Stimulated activated CD4-positive, alpha-beta T cell treated with anti-CD3 and anti-CD28 coated beads, Interleukin-2, amount 100 ng/mL, for 24 hours (primary cell): ENCODE data around the gene ASB2.

Experiments used
- DNase-seq, 2 donors: peaks; one replicate each; pipeline ENCODE4 v3.0.0-alpha.2; 2020

The ASB2 gene

GRCh38 chr14:93978735-93979134 lies 2.4 kb upstream of the ASB2 start:
- DNase-seq = peak in 1 of 2 donors; percentile 32

DNA sequence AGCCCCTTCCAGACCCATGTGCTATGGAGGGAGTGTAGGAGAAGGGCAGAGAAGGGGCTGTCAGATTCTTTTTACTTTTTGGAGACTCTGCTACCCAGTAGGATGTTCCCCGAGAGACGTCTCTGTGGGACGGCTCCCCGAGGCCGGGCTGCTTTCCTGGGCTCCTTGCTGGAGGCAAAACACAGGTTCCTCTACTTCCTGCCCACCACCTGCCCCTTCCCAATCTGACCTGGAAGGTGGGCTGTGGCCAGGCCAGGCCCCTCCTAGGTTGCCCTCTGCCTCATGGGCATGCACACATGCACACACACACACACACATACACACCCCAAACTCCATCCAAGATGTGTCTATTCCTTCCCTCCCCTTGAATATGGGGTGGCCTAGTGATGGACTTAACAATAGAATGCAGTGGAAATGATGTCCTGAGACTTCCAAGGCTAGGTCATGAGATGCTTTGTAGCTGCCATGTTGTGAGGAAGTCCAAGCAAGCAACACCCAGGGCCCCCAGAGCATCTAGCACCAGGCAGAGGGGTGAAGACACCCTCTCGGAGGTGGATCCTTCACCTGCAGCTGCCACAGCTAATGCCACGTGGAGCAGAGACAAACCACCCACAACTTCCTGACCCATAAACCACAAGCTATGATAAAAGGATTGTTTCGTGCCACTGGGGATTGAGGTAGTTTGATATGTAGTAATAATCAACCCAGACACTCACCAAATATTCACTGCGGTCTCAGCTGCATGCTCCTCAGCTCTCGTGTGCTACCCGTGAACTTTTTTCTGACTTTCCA lies 1.6 kb upstream of the ASB2 start:
- DNase-seq = peak; percentile 74 to 83

GRCh38 chr14:93977171-93977570 lies 801 bp upstream of the ASB2 start:
- DNase-seq = no peak

DNA sequence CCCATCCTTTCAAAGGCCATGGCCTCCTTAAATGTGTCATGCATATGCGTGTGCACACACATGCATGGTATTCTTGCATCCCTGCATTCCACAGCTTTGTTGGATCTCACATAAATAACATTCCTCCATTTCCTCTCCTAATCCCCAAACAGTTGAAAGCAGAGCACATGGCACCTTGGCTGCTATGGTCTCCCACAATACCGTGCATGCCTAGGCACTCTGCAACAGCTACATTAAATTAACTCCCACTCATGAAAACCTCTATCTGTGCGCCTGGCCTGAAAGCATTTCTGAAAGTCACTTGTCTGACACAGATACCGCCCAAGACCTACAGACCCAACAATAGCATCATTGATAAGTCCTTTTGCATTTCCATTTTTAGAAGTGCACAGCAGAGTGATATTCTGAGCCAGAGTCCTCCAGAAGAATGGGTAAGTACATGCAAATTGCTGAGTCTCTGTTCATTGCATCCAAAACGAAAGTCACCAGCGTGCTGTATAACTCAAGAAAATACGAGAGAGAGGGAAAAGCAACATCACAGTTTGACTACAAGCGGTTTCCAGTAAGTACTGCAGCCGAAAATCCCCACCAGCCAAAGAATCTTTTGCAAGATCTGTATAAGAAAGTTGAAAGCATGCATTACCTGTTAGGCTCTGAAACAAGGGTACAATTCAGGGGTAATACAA lies 436 bp downstream of the ASB2 start:
- peak in 1 of 2 donors; percentile 55 for DNase-seq

- DNase-seq = no peak
These were observed 1.5 kb downstream of the ASB2 start for GRCh38 chr14:93974833-93975232.

DNA sequence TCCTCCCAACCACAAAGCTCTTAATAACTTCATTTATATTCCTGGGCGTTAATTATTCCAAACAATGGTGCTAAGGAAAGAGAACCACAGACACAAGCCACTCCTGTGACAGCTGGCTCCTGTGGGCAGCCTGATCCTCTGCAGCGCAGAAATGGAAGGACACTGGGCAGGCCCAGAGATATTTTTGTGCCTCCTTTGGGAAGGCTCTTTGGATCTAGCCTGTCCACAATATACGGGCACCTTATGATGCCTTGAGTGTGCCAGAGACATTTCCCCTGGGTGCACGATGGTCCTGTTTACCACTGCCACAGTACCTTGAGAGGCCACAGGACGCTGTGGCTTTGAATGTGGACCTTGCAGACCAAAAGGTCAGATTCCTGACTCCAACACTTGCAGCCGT lies 2.1 kb downstream of the ASB2 start:
- DNase-seq = no peak

GRCh38 chr14:93973607-93974006 lies 2.8 kb downstream of the ASB2 start:
- DNase-seq = no peak

DNA sequence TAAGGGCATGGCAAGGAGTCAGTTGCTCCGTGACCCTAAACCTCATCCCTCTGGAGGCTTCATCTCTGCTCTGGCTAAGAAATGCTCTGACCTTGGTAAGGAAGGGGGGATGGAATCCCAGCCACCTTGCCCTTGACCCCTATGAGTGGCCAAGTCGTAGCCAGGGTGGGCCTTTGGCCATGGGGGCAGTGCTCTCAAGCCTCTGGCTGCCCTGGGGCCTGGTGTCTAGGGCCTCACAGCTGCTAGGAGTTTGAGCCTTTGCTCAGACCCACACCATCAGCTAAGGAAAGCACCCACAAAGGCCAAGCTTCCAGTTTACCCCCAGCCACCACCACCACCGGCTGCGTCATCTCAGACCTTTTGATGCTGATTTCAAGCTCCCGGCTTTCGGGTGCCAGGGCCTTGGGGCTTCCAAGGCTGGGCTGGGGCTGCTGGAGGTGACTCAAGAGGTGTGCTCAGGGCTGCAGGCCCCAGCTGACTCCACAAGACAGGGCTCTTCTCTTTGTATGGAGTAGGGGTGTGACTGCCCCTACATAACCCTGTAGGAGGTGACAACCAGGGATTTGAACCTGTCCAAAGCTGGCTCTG lies 3.7 kb downstream of the ASB2 start:
- no peak for DNase-seq

DNA sequence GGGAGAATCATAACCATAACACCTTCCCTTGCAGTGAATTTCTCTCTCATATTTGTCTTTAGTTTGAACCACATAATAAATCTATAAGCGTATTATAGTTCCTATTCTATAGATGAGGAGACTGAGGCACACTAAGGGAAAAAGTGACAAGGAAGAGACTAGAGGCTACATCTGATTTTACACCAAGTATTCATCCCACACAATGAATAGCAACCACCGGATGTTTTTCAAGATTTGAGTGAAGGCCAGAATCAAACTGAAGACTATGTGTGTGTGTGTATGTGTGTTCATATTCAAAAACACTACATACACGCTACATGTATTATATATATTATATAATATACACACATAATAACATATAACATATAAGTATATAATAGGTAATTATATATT lies 4.7 kb downstream of the ASB2 start:
- DNase-seq = no peak

DNA sequence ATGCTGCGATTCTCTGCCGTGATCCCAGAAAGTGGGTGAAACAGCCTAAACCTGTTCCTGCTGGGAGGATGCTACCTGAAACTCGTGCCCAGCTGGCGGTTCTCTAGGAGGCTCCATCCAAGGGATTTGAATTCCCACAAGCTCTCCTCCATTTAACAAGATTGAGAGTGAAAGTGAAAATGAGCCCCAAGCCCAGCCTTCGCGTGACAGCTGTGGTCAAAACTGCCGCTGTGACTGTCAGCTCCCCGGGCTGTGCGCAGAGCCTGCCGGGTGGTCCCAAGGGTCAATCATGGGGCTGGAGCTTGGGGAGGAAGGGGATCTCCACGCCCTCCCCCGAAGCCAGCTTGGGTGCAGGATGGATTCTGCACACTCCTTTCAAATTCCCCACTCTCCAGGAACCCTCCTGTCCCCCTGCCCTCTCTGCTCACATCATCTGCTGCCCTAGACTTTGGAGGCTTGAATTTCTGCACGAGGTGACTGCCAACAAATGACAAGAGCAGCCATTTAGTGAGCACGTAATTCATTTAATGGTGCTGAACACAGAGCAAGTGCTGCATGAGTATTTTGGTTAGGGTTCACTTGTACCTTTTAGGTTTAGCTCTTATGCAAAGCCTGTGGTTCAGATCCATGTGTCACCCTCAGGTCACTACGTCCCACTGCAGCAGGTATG lies 5.3 kb downstream of the ASB2 start:
- peak; percentile 67 to 73 for DNase-seq

GRCh38 chr14:93970585-93970964 lies 5.8 kb downstream of the ASB2 start:
- peak; percentile 67 to 75 for DNase-seq

GRCh38 chr14:93969082-93969828 lies 7.1 kb downstream of the ASB2 start:
- DNase-seq = no peak

DNA sequence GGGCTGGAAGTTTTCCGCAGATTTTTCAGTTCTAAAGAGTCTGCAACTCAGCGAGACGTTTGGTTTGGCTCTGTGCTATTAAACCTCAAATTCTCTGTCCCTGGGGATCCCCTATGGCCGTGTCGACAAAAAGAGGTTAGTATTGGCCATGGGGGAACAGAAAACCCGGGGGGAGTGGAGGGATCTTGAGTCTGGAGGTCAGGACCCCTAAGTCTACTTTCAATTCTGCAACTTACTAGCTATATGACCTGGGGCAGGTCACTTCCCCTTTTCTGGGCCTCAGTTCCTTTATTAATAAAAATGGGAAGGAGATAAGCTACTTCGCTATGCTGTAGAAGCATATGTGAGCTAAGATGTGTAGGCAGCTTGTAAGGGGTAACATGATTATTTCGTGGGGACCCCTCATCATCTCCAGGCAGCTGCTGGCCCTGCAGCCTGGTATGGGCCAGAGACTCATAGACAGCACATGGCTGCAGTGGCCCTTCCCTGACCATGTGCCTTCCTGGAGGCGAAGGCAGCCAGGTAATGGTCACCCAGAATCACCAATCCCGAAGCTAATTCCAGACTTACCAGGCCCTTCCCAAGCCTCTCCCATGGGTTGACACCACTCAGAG lies 8.6 kb downstream of the ASB2 start:
- no peak for DNase-seq

DNA sequence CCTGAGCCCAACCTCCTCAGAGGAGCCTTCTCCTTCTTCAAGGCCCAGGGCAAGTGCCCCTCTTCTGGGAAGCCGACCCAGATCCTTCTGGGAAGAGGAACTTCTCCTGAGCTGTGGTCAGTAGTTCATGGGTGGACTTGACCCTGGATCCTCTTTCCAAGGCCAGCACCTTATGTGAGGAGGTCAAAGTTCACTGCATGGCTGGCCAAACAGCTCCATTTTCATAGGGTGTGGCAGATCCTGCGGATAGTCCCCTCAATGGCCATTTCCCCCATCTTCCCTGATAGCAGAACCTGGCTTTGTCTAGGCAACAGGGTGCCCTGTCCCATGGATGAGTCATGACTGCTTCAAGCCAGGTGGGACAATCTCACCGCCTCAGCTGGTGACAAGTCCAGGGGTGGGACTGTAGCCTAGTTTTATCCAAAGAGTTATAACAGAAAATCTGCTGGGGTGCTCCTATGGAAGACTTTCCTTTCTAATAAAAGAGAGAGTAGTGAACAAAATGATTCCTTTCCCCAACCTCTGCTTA lies 10.4 kb downstream of the ASB2 start:
- DNase-seq = no peak

- no peak for DNase-seq
These were observed 11.0 kb downstream of the ASB2 start for GRCh38 chr14:93965287-93965821.

DNA sequence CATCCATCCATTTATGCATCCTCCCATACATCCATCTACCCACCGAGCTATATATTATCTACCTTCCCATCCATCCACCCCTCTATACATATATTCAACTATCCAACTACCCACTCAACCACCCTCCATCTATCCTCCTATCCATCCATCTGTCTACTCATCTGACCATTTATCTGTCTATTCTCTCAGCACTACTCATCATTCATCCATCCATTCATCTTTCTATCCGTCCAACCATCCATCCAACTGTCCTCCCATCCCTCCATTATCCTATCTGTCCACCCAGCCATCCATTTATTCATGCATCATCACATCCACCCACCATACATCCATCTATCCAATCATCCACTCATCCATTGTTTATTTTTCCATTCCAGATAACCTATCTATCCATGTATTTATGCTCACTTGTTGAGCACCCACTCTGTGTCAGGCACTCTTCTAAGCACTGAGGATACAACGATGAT lies 11.5 kb downstream of the ASB2 start:
- no peak for DNase-seq

GRCh38 chr14:93964281-93964680 lies 12.1 kb downstream of the ASB2 start:
- no peak for DNase-seq

DNA sequence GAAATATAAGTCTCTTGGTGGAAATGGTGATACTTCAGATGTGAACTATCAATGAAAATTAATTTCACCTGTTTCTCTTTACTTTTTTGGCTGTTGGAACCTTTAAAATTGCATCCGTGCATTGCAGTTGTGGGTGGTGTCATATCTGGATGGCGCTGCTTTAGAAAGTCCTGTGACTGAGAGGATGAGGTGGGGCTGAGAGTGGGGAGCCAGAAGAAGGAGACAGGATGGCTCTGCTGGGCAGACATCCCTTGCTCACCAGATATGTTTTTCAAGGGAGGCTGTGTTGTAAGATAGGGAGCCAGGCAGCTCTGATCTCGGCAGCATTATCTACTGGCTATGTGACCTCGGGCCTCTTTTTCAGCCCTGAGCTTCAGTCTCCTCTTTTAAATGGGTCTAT lies 12.7 kb downstream of the ASB2 start:
- no peak for DNase-seq

GRCh38 chr14:93962701-93963601 lies 13.4 kb downstream of the ASB2 start:
- peak in 1 of 2 donors; percentile 54 for DNase-seq

DNA sequence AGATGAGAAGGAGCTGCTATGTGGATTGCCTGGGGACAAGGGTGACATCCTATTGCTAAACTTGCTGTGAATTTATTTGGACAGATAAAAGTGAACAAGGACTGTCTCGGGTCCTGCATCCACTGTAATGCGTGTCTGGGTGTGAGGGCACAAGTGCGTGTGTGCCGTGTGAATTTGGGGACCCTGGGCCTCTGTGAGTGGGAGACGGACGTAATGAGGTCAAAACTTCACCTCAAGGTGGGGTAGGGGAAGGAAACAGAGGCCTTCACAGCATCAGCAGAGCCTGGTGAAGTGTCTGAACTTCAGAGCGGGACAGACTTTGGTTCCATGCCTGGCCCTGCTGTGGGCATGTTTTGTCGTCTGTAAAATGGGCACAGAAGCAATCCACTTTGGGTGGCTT lies 14.8 kb downstream of the ASB2 start:
- DNase-seq = no peak
